ENCODE data around the gene OR5H1.

GRCh38 chr3:98151241-98151640 lies 20.7 kb downstream of the OR5H1 start:
- TF ChIP-seq POLR2A (IDR thresholded peaks at IDR 0.05; ENCODE audit: low read depth, low read length) = no peak
- no peak for TF ChIP-seq POU2F2 (IDR thresholded peaks at IDR 0.05; ENCODE audit: low read depth, low read length)
- no peak for TF ChIP-seq POLR2AphosphoS5 (IDR thresholded peaks at IDR 0.05; ENCODE audit: low read depth, low read length)
- TF ChIP-seq TAF1 (IDR thresholded peaks at IDR 0.05; ENCODE audit: low read depth, low read length) = no peak
